HEK293 (cell line): ENCODE data around the gene FTMT.

Experiments
- CTCF ChIA-PET: fragments of 350-600 bp; formaldehyde crosslinking; extraction: SDS; loops from one replicate; lab custom pipeline; 2021; ENCODE audit warnings: antibody characterized with exemption; lab: Yijun Ruan, JAX
- POLR2A ChIA-PET: fragments of 300-600 bp; formaldehyde crosslinking; extraction: SDS; loops from one replicate; lab custom pipeline; 2020; ENCODE audit warnings: antibody characterized with exemption, inconsistent platforms; lab: Yijun Ruan, JAX
- H3K27ac ChIP-seq: fragments of 200-500 bp; sonication (Bioruptor generic); 2 replicates; pipeline ENCODE4 v1.5.1; 2014; ENCODE audit warnings: low read depth, low read length, control low read depth, inconsistent platforms; ENCODE audit errors: extremely low read depth
- H3K36me3 ChIP-seq, 2 experiments: fragments of 200-500 bp in 1 of 2; sonication (Bioruptor generic) in 1 of 2; 1 replicate in 1 of 2; 2 replicates in 1 of 2; pipeline ENCODE4 v1.5.1; 2014 to 2017; ENCODE audit warnings: inconsistent platforms in 2 of 2, low read length in 2 of 2; ENCODE audit not compliant: control insufficient read depth in 2 of 2, insufficient read depth in 1 of 2
- H3K4me1 ChIP-seq: fragments of 200-500 bp; sonication (Bioruptor generic); 2 replicates; pipeline ENCODE4 v1.5.1; 2014; ENCODE audit warnings: mild to moderate bottlenecking, low read length, inconsistent platforms; ENCODE audit not compliant: control insufficient read depth, insufficient read depth
- H3K4me3 ChIP-seq: 2 replicates; pipeline ENCODE4 v1.5.1; 2011; ENCODE audit warnings: low read depth, mild to moderate bottlenecking, control low read depth, low read length, moderate library complexity
- H3K9me3 ChIP-seq: fragments of 200-500 bp; sonication (Bioruptor generic); 2 replicates; pipeline ENCODE4 v1.5.1; 2014; ENCODE audit warnings: low read depth, low read length, inconsistent platforms; ENCODE audit not compliant: control insufficient read depth, insufficient read depth
- GLI2 ChIP-seq: fragments of 450-650 bp; formaldehyde crosslinking; IDR thresholded peaks from 2 replicates; pipeline ENCODE4; 2017; ENCODE audit warnings: missing biosample characterization, missing genetic modification characterization, low read depth, borderline replicate concordance
- IKZF3 ChIP-seq: fragments of 450-650 bp; IDR thresholded peaks from 2 replicates; pipeline ENCODE4 v1.5.0; 2018; ENCODE audit warnings: missing biosample characterization, mild to moderate bottlenecking, missing genetic modification characterization, moderate library complexity
- KLF10 ChIP-seq: fragments of 450-650 bp; IDR thresholded peaks from 2 replicates; pipeline ENCODE4 v1.5.1; 2018; ENCODE audit warnings: missing biosample characterization, mild to moderate bottlenecking, missing genetic modification characterization
- KLF7 ChIP-seq: fragments of 450-650 bp; formaldehyde crosslinking; IDR thresholded peaks from 2 replicates; pipeline ENCODE4 v1.5.1; 2016; ENCODE audit warnings: missing biosample characterization, missing genetic modification characterization, borderline replicate concordance
- MZF1 ChIP-seq: fragments of 450-650 bp; formaldehyde crosslinking; IDR thresholded peaks from 2 replicates; pipeline ENCODE4 v1.5.1; 2017; ENCODE audit warnings: missing biosample characterization, missing genetic modification characterization, borderline replicate concordance
- OSR2 ChIP-seq: fragments of 450-650 bp; formaldehyde crosslinking; IDR thresholded peaks from 2 replicates; pipeline ENCODE4 v1.5.1; 2016; ENCODE audit warnings: missing biosample characterization, missing genetic modification characterization
- PATZ1 ChIP-seq: fragments of 450-650 bp; formaldehyde crosslinking; IDR thresholded peaks from 2 replicates; pipeline ENCODE4 v1.5.1; 2016; ENCODE audit warnings: missing biosample characterization, missing genetic modification characterization
- SCRT1 ChIP-seq: fragments of 450-650 bp; formaldehyde crosslinking; IDR thresholded peaks from 2 replicates; pipeline ENCODE4 v1.5.1; 2016; ENCODE audit warnings: missing biosample characterization, missing genetic modification characterization, borderline replicate concordance
- SP7 ChIP-seq: fragments of 450-650 bp; formaldehyde crosslinking; IDR thresholded peaks from 2 replicates; pipeline ENCODE4 v1.5.1; 2016; ENCODE audit warnings: missing biosample characterization, missing genetic modification characterization
- TCF7L2 ChIP-seq: IDR thresholded peaks from 2 replicates; pipeline ENCODE4 v1.6.1; 2011; ENCODE audit warnings: low read depth, mild to moderate bottlenecking, inconsistent platforms, low read length, moderate library complexity, borderline replicate concordance
- ZBTB26 ChIP-seq: fragments of 450-650 bp; formaldehyde crosslinking; optimal IDR thresholded peaks from 2 replicates; pipeline ENCODE3; 2016; ENCODE audit warnings: missing biosample characterization, mild to moderate bottlenecking, missing genetic modification characterization
- ZBTB44 ChIP-seq: fragments of 450-650 bp; IDR thresholded peaks from 2 replicates; pipeline ENCODE4 v1.5.1; 2018; ENCODE audit warnings: missing biosample characterization, mild to moderate bottlenecking, missing genetic modification characterization
- ZBTB49 ChIP-seq: fragments of 450-650 bp; formaldehyde crosslinking; IDR thresholded peaks from 2 replicates; pipeline ENCODE4 v1.5.1; 2016; ENCODE audit warnings: missing biosample characterization, missing genetic modification characterization, low read depth
- ZNF133 ChIP-seq: fragments of 450-650 bp; formaldehyde crosslinking; IDR thresholded peaks from 2 replicates; pipeline ENCODE4 v1.5.1; 2016; ENCODE audit warnings: missing biosample characterization, missing genetic modification characterization
- ZNF184 ChIP-seq: fragments of 450-650 bp; IDR thresholded peaks from 2 replicates; pipeline ENCODE4 v1.5.1; 2018; ENCODE audit warnings: missing biosample characterization, mild to moderate bottlenecking, missing genetic modification characterization
- ZNF23 ChIP-seq: fragments of 450-650 bp; formaldehyde crosslinking; IDR thresholded peaks from 2 replicates; pipeline ENCODE4 v1.5.1; 2016; ENCODE audit warnings: missing biosample characterization, missing genetic modification characterization, borderline replicate concordance
- ZNF488 ChIP-seq: fragments of 450-650 bp; formaldehyde crosslinking; IDR thresholded peaks from 2 replicates; pipeline ENCODE4 v1.5.1; 2016; ENCODE audit warnings: missing biosample characterization, missing genetic modification characterization
- ZNF549 ChIP-seq: fragments of 450-650 bp; IDR thresholded peaks from 2 replicates; pipeline ENCODE4 v1.5.1; 2018; ENCODE audit warnings: missing biosample characterization, missing genetic modification characterization, mild to moderate bottlenecking, inconsistent platforms, moderate library complexity
- ZNF561 ChIP-seq: fragments of 450-650 bp; IDR thresholded peaks from 2 replicates; pipeline ENCODE4 v1.5.1; 2018; ENCODE audit warnings: missing biosample characterization, missing genetic modification characterization, borderline replicate concordance
- ZNF600 ChIP-seq: fragments of 450-650 bp; formaldehyde crosslinking; IDR thresholded peaks from 2 replicates; pipeline ENCODE4 v1.5.1; 2016; ENCODE audit warnings: missing biosample characterization, missing genetic modification characterization
- ZNF621 ChIP-seq: fragments of 450-650 bp; formaldehyde crosslinking; IDR thresholded peaks from 2 replicates; pipeline ENCODE4 v1.5.1; 2017; ENCODE audit warnings: missing biosample characterization, missing genetic modification characterization
- ZNF660 ChIP-seq: fragments of 450-650 bp; IDR thresholded peaks from 2 replicates; pipeline ENCODE4 v1.5.1; 2018; ENCODE audit warnings: missing biosample characterization, mild to moderate bottlenecking, missing genetic modification characterization
- ZNF664 ChIP-seq: fragments of 450-650 bp; formaldehyde crosslinking; IDR thresholded peaks from 2 replicates; pipeline ENCODE4 v1.5.1; 2016; ENCODE audit warnings: missing biosample characterization, missing genetic modification characterization
- ZNF747 ChIP-seq: fragments of 450-650 bp; formaldehyde crosslinking; IDR thresholded peaks from 2 replicates; pipeline ENCODE4 v1.5.1; 2016; ENCODE audit warnings: missing biosample characterization, missing genetic modification characterization
- ZNF791 ChIP-seq: fragments of 450-650 bp; formaldehyde crosslinking; IDR thresholded peaks from 2 replicates; pipeline ENCODE4 v1.5.1; 2016; ENCODE audit warnings: missing biosample characterization, missing genetic modification characterization
- ZNF830 ChIP-seq: fragments of 450-650 bp; IDR thresholded peaks from 2 replicates; pipeline ENCODE4 v1.5.0; 2018; ENCODE audit warnings: missing biosample characterization, missing genetic modification characterization, low read depth, mild to moderate bottlenecking, moderate library complexity
- TF ChIP-seq, protein P1 (sequence below): fragments of 450-650 bp; formaldehyde crosslinking; IDR thresholded peaks from 2 replicates; pipeline ENCODE4 v1.5.1; 2016; ENCODE audit warnings: missing biosample characterization, missing genetic modification characterization
- TF ChIP-seq, protein P2 (sequence below): fragments of 450-650 bp; formaldehyde crosslinking; IDR thresholded peaks from 2 replicates; pipeline ENCODE4 v1.5.1; 2016; ENCODE audit warnings: missing biosample characterization, missing genetic modification characterization

FTMT gene

DNA sequence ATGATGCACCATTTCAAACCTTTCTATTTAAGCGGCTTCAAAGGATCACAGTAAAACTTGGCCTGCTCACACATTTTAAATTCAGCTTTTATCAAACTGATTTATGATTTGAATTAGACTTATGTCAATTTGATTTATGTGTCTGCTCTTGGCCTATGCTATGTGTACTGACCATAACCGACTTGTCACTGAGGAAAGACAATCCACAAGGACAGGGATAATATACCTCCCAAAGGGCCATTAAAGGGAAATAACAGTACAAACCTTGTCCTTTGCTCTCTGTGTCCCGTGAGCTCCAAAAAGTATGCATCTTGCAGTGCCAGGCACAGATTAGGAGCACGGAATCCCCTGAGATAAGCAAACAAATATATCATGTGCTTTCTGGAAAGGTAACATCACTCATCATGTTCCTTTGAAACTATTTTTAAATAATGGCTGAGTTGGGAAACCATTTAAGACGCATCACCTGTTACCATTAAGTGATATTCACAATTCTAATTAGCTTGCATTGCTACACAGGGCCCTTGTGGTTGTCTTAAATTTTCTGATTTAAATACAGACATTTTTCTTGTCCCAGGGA, 31.9 kb upstream of the FTMT start:
- Histone ChIP-seq H3K4me1 (no peaks in the 10 kb centered on the region), H3K9me3 (no peaks in the 10 kb centered on the region), H3K27ac (no peak overlapping the region), H3K36me3 (no peaks in the 10 kb centered on the region), H3K4me3 (no peak overlapping the region)
- ChIA-PET CTCF (no interaction called here), POLR2A (no interaction called here)
- TF ChIP-seq TCF7L2 (no peak), ZNF133 (no peak), PATZ1 (no peak), ZNF664 (no peak), ZBTB44 (tag by site-specific recombination) (no peak), OSR2 (tag by site-specific recombination) (no peak), ZNF600 (tag by site-specific recombination) (no peak), ZNF184 (no peak), ZNF660 (no peak), ZNF561 (no peak), ZNF621 (no peak), MZF1 (tag by site-specific recombination) (no peak), KLF7 (no peak), SP7 (tag by site-specific recombination) (no peak), ZNF23 (tag by site-specific recombination) (no peak), ZBTB26 (tag by site-specific recombination) (no peak), ZNF791 (tag by site-specific recombination) (no peak), GLI2 (tag by site-specific recombination) (no peak)
- TF ChIP-seq, protein P1, sequence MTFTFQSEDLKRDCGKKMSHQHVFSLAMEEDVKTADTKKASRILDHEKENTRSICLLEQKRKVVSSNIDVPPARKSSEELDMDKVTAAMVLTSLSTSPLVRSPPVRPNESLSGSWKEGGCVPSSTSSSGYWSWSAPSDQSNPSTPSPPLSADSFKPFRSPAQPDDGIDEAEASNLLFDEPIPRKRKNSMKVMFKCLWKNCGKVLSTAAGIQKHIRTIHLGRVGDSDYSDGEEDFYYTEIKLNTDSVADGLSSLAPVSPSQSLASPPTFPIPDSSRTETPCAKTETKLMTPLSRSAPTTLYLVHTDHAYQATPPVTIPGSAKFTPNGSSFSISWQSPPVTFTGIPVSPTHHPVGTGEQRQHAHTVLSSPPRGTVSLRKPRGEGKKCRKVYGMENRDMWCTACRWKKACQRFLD = no peak

GRCh38 chr5:121833617-121834016, 18.1 kb upstream of the FTMT start:
- CTCF ChIA-PET = interaction anchor here (0.6 kb wide), 1 partner anchor 205 kb away, joined by 3 read pairs; no protein-coding TSS in a partner anchor
- Histone ChIP-seq H3K36me3 (no peaks in the 10 kb centered on the region), H3K27ac (no peak overlapping the region), H3K9me3 (no peaks in the 10 kb centered on the region), H3K4me3 (no peak overlapping the region), H3K4me1 (no peaks in the 10 kb centered on the region)
- POLR2A ChIA-PET = no interaction called here
- no peak for TF ChIP-seq KLF10 (tag by site-specific recombination)
- no peak for TF ChIP-seq ZNF830 (tag by site-specific recombination)
- no peak for TF ChIP-seq ZNF664
- no peak for TF ChIP-seq ZNF549 (tag by site-specific recombination)
- TF ChIP-seq ZNF488 (tag by site-specific recombination) = no peak
- no peak for TF ChIP-seq SCRT1 (tag by site-specific recombination)
- TF ChIP-seq, protein P2, sequence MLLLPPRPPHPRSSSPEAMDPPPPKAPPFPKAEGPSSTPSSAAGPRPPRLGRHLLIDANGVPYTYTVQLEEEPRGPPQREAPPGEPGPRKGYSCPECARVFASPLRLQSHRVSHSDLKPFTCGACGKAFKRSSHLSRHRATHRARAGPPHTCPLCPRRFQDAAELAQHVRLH = no peak
- TF ChIP-seq ZBTB49 (tag by site-specific recombination) = no peak
- no peak for TF ChIP-seq IKZF3 (tag by site-specific recombination)
- TF ChIP-seq ZNF747 (tag by site-specific recombination) = no peak
